Right ventricle myocardium inferior (tissue), 1 donor: Measurements from ENCODE around the gene NFAM1. TPM values are rescaled to one million over a fixed set of nuclear protein-coding genes. Genes with fewer than 3 reads are reported as not detected.

Experiments
- ATAC-seq: fragments of 200-7000 bp; cut with Tn5 transposase; one replicate; pipeline ENCODE4 v1.9.1; 2020; ENCODE audit warnings: mild to moderate bottlenecking, moderate library complexity
- DNase-seq: peaks from one replicate; pipeline ENCODE4 v3.0.0; 2021; ENCODE audit errors: missing footprints
- intact Hi-C: fragments of 100-400 bp; cut with DNase I; formaldehyde crosslinking; loops from one replicate; pipeline ENCODE4 v1.11.0; 2022
- total RNA-seq: library from RNA; stranded (reverse); fragmentation: NEBNext Ultra II Directional; extraction: Animal tissue kit (Norgen Biotek cat#: 25700); gene quantifications from one replicate; pipeline ENCODE4 v1.2.1, GENCODE V29; 2021
- donor health status: DM: no; HTN: yes; CAD: no; lungs with severe emphysema.

NFAM1 gene
- total RNA-seq, 1 donor from 2014 or later, result 2.9 TPM

- ATAC-seq (peak; percentile 96), DNase-seq (peak; percentile 95)
- intact Hi-C loops, result loop anchor here (10.0 kb wide), 1 partner anchor 95 kb away; the partner anchor contains the start of gene TCF20
Measured at GRCh38 chr22:42369250-42370041, 62.8 kb downstream of the NFAM1 start.

- no peak for ATAC-seq
- DNase-seq, result no peak
- intact Hi-C loops, result no loop called here
Measured at GRCh38 chr22:42368379-42369249, 63.6 kb downstream of the NFAM1 start.

- ATAC-seq, result no peak
- no peak for DNase-seq
- intact Hi-C loops, result no loop called here
Measured at GRCh38 chr22:42367980-42368378, 64.2 kb downstream of the NFAM1 start.

DNA sequence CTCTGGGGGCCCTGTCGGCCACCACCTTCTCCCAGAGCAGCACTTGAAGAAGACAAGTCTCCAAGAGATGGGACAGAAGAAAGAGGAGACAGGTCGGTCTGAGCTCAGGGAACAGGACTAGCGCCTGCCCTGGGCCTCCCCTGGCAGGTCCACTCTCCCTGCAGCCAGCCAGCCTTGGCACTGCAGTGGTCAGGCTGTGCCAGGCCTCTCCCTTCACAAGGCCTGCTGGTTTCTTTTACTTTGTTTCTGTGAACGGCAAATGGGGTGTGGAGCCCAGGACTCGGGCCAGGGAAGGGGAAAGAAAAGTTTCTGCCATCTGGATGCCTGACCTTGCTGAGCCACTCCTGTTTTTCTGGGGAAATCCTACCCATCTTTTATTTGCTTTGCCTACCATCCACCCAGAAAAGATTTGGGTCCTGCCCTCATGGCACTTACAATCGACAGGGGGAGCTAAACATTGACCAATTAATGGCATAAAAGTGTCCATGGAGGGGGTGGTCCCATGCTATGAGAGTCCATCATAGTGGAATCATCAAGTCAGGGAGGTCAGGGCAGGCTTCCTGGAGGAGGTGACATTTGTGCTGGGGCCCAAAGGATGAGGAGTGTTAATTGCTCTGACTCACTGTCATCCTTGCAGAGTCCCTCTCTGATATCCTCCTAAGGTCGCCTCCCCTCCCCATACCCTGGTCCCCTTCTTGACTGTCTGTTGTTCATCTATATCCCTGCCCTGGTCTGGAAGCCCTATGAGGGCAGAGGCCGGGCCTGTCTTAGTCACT, 65.2 kb downstream of the NFAM1 start:
- no peak for DNase-seq
- intact Hi-C loops, result no loop called here
- peak; percentile 36 for ATAC-seq

DNA sequence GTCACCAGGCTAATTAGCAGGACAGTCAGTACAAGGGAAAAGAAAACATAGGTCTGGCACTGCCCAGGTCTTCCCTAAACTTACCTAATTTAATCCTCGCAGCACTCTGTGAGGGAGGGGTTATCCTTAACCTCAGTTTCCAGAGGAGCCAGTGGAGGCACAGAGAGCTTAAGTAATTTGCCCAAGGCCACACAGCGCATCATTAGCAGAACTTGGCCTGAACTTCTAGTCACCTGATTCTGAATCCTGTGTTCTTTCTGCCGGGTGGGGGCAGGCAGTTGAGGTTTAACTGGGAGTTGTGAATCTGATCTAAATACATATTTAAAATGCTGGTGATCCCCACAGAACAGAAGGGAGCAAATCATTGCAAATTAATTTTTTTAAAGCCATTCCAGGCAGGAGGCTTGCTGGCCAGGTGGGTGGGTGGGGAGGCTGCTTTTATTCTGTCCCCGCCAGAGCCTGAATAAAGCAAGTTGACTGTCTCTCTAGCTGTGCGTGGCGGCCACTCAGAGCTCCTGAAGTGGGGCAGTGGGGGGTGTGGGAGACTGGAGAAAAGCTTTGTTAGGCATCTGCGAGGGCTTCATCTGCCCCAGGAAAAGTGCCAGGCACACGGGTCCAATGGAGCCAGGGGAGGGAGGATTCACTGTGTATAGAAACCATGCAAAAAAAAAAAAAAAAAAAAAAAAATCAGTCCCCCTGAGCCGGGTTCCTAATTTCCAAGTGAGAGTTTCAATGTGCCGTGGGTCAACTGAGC, 66.1 kb downstream of the NFAM1 start:
- intact Hi-C loops, result no loop called here
- DNase-seq, result no peak
- ATAC-seq, result no peak

DNA sequence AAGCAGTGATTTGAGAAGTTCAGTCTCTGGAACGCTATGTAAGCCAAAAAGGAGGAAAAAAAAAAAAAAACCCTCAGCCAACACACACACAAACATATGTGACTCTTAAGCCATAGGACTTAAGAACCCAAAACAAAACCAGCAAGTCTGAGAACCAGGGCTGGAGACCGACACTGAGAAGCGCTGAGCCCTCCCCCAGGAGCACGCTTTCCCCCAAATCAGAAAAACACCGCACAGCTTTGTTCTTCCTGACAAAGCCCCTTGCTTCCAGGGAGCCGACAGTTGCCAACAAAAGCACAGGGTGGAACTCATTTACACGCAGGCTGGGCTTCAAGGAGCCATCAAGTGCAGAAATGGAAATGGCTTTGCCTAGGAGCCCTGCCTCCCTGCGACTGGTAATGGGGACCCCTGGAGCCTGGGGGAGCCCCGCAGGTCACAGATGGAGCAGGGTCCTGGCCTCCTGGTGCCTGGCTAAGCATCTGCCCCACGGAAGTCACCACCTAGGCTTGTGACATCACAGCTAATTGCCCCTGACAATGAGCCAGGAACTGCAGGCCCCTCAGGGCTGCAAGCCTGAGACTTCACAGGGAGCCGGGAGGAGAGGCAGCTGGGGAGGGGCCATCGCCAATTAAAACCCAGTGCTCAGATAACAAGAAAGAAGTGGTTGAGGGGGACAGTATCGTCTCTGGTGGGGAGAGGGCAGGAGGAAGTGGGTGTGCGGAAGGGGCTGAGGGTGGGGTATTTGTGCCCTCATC, 66.9 kb downstream of the NFAM1 start:
- DNase-seq (no peak), ATAC-seq (peak; percentile 1)
- intact Hi-C loops, result no loop called here

- ATAC-seq, result peak; percentile 4
- no peak for DNase-seq
Measured at GRCh38 chr22:42364604-42365110, 67.5 kb downstream of the NFAM1 start.

GRCh38 chr22:42363892-42364291, 68.3 kb downstream of the NFAM1 start:
- intact Hi-C loops, result no loop called here
- DNase-seq, result no peak
- no peak for ATAC-seq

More at GRCh38 chr22:42364604-42365110, 67.5 kb downstream of the NFAM1 start:
- intact Hi-C loops, result no loop called here

DNA sequence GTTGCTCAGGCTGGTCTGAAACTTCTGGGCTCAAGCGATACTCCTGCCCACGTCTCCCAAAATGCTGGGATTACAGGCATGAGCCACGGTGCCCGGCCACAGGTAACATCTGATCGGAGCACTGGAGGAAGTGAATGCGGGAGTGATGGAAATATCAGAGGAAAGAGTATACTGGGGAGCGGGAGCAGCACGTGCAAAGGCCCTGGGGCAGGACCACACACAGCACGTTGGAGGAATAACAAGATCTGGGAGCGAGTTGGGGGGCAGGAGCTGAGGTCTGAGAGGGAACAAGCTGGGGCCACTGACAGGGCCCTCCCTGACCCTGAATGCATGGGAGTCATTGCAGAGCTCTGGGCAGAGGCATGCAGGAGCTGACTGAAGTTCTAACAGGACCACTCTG, 70.7 kb downstream of the NFAM1 start:
- DNase-seq (no peak), ATAC-seq (no peak)
- intact Hi-C loops, result no loop called here

DNA sequence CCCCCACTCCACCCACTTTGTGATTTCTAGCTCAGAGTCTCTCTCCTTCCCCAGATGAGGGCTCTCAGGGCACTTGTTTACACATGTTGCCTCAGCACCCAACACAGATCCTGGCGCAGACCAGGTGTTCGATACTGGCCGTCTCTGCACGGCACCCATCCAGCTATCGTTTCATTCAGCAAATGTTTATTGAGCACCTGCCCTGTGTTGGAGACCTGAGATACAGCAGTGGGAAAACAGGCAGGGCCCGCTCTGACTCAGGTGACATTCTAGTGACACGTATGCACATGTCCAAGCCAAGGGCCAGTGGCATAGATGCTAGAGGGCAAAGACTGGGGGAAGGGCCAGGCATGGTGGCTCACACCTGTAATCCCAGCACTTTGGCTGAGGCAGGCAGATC, 71.9 kb downstream of the NFAM1 start:
- no peak for DNase-seq
- intact Hi-C loops, result no loop called here

DNA sequence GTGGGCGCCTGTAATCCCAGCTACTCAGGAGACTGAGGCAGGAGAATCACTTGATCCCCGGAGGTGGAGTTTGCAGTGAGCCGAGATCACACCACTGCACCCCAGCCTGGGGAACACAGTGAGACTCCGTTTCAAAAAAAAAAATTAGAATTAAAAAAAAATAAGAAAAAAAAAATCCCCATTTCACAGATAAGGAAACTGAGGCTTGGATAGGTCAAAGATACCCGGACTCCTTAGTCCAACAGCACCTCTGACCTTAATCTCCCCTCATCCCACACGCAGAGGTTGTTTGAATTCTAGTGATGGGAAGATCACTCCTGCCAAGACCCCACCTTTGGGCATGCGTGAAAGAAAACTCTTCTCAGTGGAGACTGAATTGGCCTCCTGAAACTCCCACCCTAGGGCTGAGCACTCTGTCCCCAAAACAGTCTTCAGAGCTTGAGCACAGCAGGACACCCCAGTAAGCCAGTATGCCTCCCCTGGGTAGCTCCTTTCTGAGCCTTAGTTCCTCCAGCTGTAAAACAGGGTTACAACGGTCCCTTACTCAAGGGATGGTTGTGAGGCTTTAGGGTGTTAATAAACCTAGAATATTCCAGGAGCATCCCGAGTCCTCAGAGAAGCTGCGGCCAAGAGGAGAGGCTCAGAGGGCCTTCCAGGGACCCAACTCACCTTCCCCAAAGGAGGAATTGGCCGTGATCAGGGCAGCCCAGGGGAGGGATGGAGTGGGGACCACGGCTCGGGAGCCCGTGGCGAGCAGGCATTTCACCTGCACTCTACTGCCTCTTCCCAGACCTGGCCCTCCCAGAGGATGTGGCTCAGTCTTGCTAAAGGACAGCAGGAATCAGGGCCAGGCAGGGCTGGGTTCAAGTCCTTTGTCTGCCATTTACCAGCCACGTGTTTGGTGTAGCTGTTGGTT, 73.3 kb downstream of the NFAM1 start:
- ATAC-seq (no peak), DNase-seq (no peak)
- intact Hi-C loops, result no loop called here

More for the DNA sequence above, 71.9 kb downstream of the NFAM1 start:
- ATAC-seq, result no peak

DNA sequence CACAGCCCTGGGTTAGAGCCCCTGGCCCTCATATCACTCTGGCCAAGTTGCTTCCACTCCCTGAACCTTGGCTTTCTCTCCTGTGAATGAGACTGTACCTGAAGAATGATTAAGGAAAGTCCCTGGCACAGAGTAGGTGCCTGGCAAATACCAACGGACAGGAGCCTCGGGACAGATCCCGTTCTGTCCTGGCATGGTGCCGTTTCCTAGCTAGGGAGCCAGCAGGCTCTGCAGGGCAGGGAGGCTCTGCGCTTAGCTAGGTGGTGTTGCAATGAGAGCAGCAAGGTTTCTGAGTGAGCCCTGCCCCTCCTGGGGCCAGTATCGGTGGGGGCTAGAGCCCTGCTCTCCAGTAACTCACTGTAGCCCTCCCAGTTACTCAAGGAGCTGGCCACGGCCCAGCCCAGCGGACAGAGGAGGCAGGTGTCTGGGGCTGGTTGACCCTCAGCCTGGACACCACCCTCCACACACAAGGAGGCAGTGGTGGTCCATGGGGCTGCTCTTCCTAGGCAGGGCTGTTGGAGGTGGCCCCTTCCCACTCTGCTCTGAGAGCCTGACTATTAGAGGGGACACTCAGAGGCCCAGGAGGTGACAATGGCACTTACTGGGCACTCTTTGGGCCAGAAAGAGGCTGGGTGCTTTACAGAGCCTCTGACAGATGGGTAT, 74.4 kb downstream of the NFAM1 start:
- ATAC-seq (peak; percentile 68), DNase-seq (no peak)
- intact Hi-C loops, result no loop called here

DNA sequence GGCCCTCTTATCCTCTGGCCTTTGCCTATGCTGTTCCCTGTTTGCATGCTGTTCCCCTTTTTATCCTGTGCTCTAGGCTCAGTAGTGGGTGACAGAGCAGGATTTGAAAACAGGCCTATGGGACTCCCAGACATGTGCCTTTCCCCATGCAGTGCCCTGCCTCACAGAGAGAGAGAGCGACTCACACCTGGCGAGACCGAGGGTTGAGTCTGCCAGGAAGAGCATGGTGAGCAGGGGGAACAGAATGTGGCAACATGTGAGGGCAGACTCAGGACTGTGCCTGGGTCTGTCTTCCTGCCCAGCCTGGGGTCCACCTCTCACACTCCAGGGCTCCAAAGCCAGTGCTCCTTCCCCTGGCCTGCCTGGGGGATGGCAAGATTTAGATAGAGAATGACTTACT, 75.0 kb downstream of the NFAM1 start:
- ATAC-seq (no peak), DNase-seq (no peak)

DNA sequence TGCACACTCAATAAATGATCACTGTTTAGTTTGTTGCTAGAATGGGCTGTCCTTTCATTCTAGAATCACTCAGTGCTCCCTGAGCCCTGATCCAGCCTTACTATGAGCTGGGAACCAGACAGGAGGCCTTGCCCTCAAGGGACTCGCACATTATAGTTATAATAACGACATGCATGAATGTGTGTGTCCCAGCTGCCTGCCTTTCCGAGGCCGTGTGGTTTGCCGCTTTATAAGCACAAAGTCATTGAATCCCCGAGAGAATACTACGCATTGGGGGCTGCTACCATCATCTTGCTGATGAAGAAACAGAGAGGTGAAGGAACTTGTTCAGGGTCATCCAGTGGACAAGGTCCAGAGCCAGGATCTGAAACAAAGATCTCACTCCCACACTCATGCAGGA, 75.7 kb downstream of the NFAM1 start:
- DNase-seq, result no peak
- intact Hi-C loops, result no loop called here
- ATAC-seq, result no peak

More for the DNA sequence above, 75.0 kb downstream of the NFAM1 start:
- intact Hi-C loops, result no loop called here

DNA sequence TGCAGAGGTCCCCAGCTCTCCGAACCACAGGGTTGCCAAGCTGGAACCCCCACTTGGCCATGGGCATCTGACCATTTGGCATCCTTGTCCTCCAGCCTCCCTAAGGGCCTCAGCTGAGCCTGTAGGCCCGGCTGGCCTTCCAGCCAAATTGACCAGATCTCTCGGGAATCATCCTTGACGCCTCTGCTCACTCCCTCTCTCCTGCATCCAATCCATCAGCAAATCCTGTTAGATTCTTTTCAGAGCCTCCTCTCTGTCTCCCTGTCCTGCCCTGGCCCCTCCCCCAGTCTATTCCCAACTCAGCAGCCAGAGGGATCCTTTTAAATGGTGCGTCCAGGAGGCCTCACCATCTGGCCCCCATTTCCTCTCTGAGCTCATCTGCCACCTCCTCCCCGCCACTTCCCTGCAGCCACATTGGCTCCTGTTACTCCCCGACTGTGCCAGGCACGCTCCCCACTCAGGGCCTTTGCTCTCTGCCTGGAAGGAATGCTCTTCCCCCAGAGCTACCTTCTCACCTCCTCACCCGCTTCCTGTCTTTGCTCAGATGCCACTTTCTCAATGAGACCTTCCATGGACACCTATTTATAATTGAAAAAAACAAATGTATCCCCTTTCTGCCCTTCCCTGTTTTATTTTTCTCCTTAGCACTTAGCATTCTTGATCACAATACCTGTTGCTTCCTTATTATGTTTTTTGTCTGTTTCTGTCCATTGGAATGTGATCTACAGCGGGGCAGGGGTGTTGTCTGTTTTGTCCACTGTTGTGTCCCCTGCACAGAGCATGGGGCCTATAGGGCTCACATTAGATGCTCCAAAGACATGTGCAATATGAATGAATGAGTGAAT, 78.1 kb downstream of the NFAM1 start:
- ATAC-seq (no peak), DNase-seq (no peak)
- intact Hi-C loops, result no loop called here
